Glutamatergic neuron (in vitro differentiated cells): ENCODE measurements around the gene IDUA. TPM values are rescaled to one million over a fixed set of nuclear protein-coding genes. Genes with fewer than 3 reads are reported as not detected.

Experiments
- DNase-seq: peaks from one replicate; pipeline ENCODE4 v3.0.0; 2022
- H3K27ac Mint-ChIP-seq: one replicate; pipeline ENCODE4 v1.8.0; 2020; ENCODE audit warnings: mild to moderate bottlenecking, mixed read lengths, inconsistent platforms; ENCODE audit not compliant: unreplicated experiment
- H3K27me3 Mint-ChIP-seq: one replicate; pipeline ENCODE4 v1.8.0; 2020; ENCODE audit warnings: mild to moderate bottlenecking, moderate library complexity, mixed read lengths, inconsistent platforms; ENCODE audit not compliant: unreplicated experiment
- H3K36me3 Mint-ChIP-seq: one replicate; pipeline ENCODE4 v1.8.0; 2020; ENCODE audit warnings: mild to moderate bottlenecking, mixed read lengths, inconsistent platforms; ENCODE audit not compliant: unreplicated experiment
- H3K4me1 Mint-ChIP-seq: one replicate; pipeline ENCODE4 v1.8.0; 2020; ENCODE audit warnings: mild to moderate bottlenecking, low read depth, mixed read lengths, inconsistent platforms; ENCODE audit not compliant: unreplicated experiment
- H3K4me3 Mint-ChIP-seq: one replicate; pipeline ENCODE4 v1.8.0; 2020; ENCODE audit warnings: mild to moderate bottlenecking, mixed read lengths, inconsistent platforms; ENCODE audit not compliant: unreplicated experiment
- H3K9me3 Mint-ChIP-seq: one replicate; pipeline ENCODE4 v1.8.0; 2020; ENCODE audit warnings: mild to moderate bottlenecking, moderate library complexity, mixed read lengths, inconsistent platforms; ENCODE audit not compliant: unreplicated experiment
- CTCF ChIP-seq: fragments of 200-600 bp; sonication (generic); IDR thresholded peaks from one replicate; pipeline ENCODE4 v1.5.0; 2021; ENCODE audit not compliant: partially characterized antibody, unreplicated experiment
- total RNA-seq: library from RNA; stranded (reverse); fragmentation: NEBNext Ultra II Directional; extraction: Animal tissue kit (Norgen Biotek cat#: 25700); gene quantifications from one replicate; pipeline ENCODE4 v1.2.1, GENCODE V29; 2021; ENCODE audit not compliant: unreplicated experiment

IDUA gene
- total RNA-seq, 1 donor from 2014 or later, result 20.3 TPM

DNA sequence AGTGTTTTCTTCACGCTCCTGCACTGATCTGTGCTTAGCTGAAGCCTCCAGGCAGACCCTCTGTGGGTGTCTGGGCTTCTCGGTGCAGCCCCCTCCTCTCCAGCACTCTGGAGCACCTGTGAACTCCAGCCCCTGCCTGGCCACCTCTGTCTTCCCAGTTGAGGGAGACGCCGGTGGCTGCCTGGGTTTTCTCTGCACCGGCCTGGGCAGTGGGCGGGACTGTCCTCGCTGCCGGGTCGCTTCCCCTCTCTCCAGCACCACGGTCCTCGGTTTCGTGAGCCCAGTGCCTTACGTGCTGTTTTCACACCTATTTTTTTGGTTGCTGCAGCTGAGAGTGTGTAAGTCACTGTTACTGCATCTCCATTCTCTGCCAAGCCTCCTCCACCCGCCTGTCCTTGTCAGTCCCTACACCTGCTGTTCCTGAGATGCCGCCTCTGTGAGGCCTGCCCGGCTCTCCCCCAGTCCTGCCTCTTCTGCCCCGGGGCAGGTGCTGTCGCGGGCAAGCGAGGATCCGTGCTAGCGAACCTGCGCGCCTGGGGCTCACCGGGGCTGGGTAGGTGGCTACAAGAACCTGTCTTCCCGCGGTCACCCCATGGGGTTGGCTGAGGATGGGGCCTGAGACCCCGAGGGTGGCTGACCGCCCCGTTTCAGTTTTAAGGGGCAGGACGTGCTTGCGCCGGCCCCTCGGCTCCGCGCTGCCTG, 22.1 kb downstream of the IDUA start:
- no peak overlapping the region for H3K27ac Mint-ChIP-seq
- peaks cover 11% of the 10 kb centered on the region for H3K27me3 Mint-ChIP-seq
- H3K4me1 Mint-ChIP-seq, result peaks cover 3% of the 10 kb centered on the region

DNA sequence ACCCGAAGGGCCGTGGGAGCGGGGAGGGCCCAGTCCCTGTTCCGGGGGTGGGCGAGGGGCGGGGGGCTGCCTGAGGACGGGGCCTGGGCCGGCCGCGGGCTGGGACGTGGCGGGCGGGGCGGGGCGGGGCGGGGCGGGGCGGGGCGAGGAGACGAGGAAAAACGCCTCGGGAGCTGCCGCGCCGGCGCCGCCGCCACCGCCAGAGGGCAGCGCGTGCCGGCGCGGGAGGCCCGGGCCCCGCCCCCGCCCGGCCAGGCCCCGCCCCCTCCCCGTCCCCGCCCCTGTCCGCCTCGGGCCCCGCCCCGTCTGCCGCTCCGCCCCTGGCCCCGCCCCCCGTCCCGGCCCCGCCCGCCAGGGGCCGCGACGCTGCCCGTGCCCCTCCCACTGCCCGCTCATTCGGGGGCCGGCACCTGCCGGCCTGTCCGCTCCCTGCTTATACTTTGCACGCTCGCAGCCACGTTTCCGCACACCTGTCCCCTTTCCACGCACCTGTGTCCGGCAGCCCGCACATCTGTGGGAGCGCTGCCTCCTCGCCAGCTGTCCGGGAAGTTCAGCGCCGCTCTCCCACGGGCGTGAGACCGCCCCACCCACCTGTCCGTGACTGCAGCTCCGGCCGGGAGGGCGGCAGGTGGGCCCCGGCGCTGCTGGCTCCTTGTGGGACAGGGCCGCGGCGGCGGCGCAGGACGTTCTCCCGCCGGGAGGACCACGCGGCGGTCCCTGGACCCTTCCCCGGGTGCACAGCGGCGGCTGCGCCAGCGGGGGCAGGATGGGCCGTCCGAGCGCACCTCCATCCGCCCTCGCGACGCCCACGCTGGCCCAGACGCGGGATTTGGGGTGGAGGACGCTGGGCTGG, 22.9 kb downstream of the IDUA start:
- Mint-ChIP-seq H3K4me3 (peak overlapping the region; percentile 38), H3K27ac (no peak overlapping the region), H3K4me1 (peaks cover 3% of the 10 kb centered on the region), H3K9me3 (peaks cover 8% of the 10 kb centered on the region), H3K36me3 (peaks cover 5% of the 10 kb centered on the region), H3K27me3 (peaks cover 12% of the 10 kb centered on the region)
- DNase-seq, result peak; percentile 75
- peak; percentile 56 for TF ChIP-seq CTCF

More for the DNA sequence above, 22.1 kb downstream of the IDUA start:
- Mint-ChIP-seq H3K4me3 (peak overlapping the region; percentile 75), H3K9me3 (peaks cover 8% of the 10 kb centered on the region), H3K36me3 (peaks cover 5% of the 10 kb centered on the region)
- no peak for DNase-seq
- no peak for TF ChIP-seq CTCF

DNA sequence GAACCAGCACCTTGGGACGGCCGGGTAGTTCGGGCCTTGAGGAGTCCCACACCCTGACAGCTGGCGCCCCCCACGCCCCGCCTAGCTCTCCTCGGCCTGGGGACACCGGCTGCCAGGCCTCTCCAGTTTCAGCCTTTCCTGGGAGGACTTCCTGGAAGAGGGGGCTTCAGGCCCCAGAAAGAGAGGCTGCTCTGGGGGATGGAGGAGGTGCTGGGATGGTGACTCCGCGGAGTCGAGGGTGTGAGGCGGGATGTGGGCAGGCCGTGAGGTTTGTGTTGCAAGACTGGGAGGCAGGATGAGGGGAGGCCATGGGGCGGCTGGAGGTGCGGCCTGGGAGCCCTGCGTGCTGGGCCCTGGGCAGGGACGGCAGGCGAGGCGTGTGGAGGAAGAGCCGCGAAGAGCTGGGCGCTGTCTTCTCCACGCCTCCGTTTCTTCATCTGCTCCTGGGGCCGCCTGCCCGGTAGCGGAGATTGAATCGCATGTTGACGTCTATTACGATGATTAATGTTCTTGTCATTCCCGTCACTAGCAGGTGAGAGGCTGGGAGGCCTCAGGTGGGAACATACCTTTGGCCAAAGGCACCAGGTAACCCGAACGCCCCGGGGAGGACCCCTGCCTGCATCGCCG, 23.7 kb downstream of the IDUA start:
- TF ChIP-seq CTCF, result no peak
- peaks cover 3% of the 10 kb centered on the region for H3K4me1 Mint-ChIP-seq
- peaks cover 12% of the 10 kb centered on the region for H3K27me3 Mint-ChIP-seq
- H3K9me3 Mint-ChIP-seq, result peaks cover 8% of the 10 kb centered on the region
- peak; percentile 54 for DNase-seq
- H3K27ac Mint-ChIP-seq, result no peak overlapping the region
- H3K4me3 Mint-ChIP-seq, result peak overlapping the region; percentile 68
- peaks cover 5% of the 10 kb centered on the region for H3K36me3 Mint-ChIP-seq

GRCh38 chr4:1011022-1011665, 24.3 kb downstream of the IDUA start, which contains the start of gene FGFRL1:
Gene FGFRL1, plus strand, starts transcription at chr4:1011626. Its CDS starts 860 bp downstream, at chr4:1012486.
- Mint-ChIP-seq H3K9me3 (peaks cover 8% of the 10 kb centered on the region), H3K36me3 (peaks cover 5% of the 10 kb centered on the region), H3K27ac (no peak within 1 kb of the TSS), H3K4me1 (peaks cover 3% of the 10 kb centered on the region), H3K27me3 (peaks cover 12% of the 10 kb centered on the region), H3K4me3 (peak within 1 kb of the TSS; percentile 68)
- DNase-seq, result peak; percentile 75
- no peak for TF ChIP-seq CTCF
